SK-N-SH (cell line): ENCODE data around the gene TLCD2. TPM values are rescaled to one million over a fixed set of nuclear protein-coding genes. Genes with fewer than 3 reads are reported as not detected.

Experiments used
- CTCF ChIA-PET: fragments of 300-600, 350-600 bp; formaldehyde crosslinking; extraction: SDS; loops from one replicate; lab custom pipeline; 2021; lab: Yijun Ruan, JAX
- POLR2A ChIA-PET: fragments of 350-600 bp; sonication (Branson Sonifier 250); formaldehyde crosslinking; extraction: SDS; loops from one replicate; lab custom pipeline; 2020; ENCODE audit warnings: antibody characterized with exemption, inconsistent platforms; lab: Yijun Ruan, JAX
- DNase-seq: peaks from one replicate; pipeline ENCODE4 v3.0.0; 2012
- H2AFZ ChIP-seq: fragments of 200-600 bp; sonication (generic); 2 replicates; pipeline ENCODE4 v1.8.1; 2016; ENCODE audit warnings: antibody characterized with exemption, mild to moderate bottlenecking, low read depth
- H3F3A ChIP-seq: fragments of 200-600 bp; sonication (generic); replicated peaks from 2 replicates; pipeline ENCODE3; 2016; ENCODE audit warnings: antibody characterized with exemption, mild to moderate bottlenecking; ENCODE audit not compliant: insufficient read depth
- H3K27ac ChIP-seq, 2 experiments: fragments of 200-500 bp in 1 of 2; fragments of 200-600 bp in 1 of 2; sonication (Bioruptor generic) in 1 of 2; sonication (generic), shearing (Covaris generic) in 1 of 2; 2 replicates each; pipeline versions ENCODE4 v1.5.1 to v1.6.1; 2014 to 2016; ENCODE audit warnings: low read depth in 2 of 2, inconsistent platforms in 1 of 2, low read length in 1 of 2, mild to moderate bottlenecking in 1 of 2, mixed read lengths in 1 of 2
- H3K27me3 ChIP-seq: fragments of 200-600 bp; sonication (generic), shearing (Covaris generic); 2 replicates; pipeline ENCODE4 v1.6.1; 2016; ENCODE audit warnings: mixed run types; ENCODE audit not compliant: insufficient read depth
- H3K36me3 ChIP-seq, 2 experiments: fragments of 200-500 bp in 1 of 2; fragments of 200-600 bp in 1 of 2; sonication (Bioruptor generic) in 1 of 2; sonication (generic) in 1 of 2; replicated peaks in 1 of 2; 2 replicates each; pipeline versions ENCODE3 to v1.5.1; 2014 to 2016; ENCODE audit warnings: low read length in 1 of 2, mild to moderate bottlenecking in 1 of 2; ENCODE audit not compliant: insufficient read depth in 2 of 2, control insufficient read depth in 1 of 2
- H3K4me1 ChIP-seq, 2 experiments: fragments of 200-500 bp in 1 of 2; fragments of 200-600 bp in 1 of 2; sonication (Bioruptor generic) in 1 of 2; sonication (generic), shearing (Covaris generic) in 1 of 2; 2 replicates each; pipeline versions ENCODE4 v1.5.1 to v1.6.1; 2014 to 2016; ENCODE audit warnings: low read depth in 1 of 2, low read length in 1 of 2, mixed run types in 1 of 2; ENCODE audit not compliant: insufficient read depth in 2 of 2, control insufficient read depth in 1 of 2
- H3K4me2 ChIP-seq: fragments of 200-600 bp; sonication (generic), shearing (Covaris generic); 2 replicates; pipeline ENCODE4 v1.6.1; 2017; ENCODE audit warnings: mixed run types
- H3K4me3 ChIP-seq, 2 experiments: fragments of 200-500 bp in 1 of 2; fragments of 200-600 bp in 1 of 2; sonication (Bioruptor generic) in 1 of 2; sonication (generic), shearing (Covaris generic) in 1 of 2; 2 replicates each; pipeline versions ENCODE4 v1.5.1 to v1.8.1; 2014 to 2016; ENCODE audit warnings: low read depth in 2 of 2, inconsistent platforms in 1 of 2, low read length in 1 of 2, mild to moderate bottlenecking in 1 of 2, mixed read lengths in 1 of 2, moderate library complexity in 1 of 2
- H3K79me2 ChIP-seq: fragments of 200-600 bp; sonication (generic); 2 replicates; pipeline ENCODE4 v1.8.1; 2017; ENCODE audit warnings: mild to moderate bottlenecking; ENCODE audit not compliant: insufficient read depth
- H3K9ac ChIP-seq: fragments of 200-600 bp; sonication (generic); 2 replicates; pipeline ENCODE4 v1.6.1; 2017; ENCODE audit warnings: mixed run types
- H3K9me2 ChIP-seq: fragments of 200-600 bp; sonication (generic); 2 replicates; pipeline ENCODE4 v1.6.1; 2017; ENCODE audit warnings: mixed run types
- H3K9me3 ChIP-seq: fragments of 200-600 bp; sonication (generic); 2 replicates; pipeline ENCODE4 v1.6.1; 2017; ENCODE audit warnings: mixed run types, mild to moderate bottlenecking, moderate library complexity
- H4K20me1 ChIP-seq: fragments of 200-600 bp; sonication (generic); 2 replicates; pipeline ENCODE4 v1.6.1; 2017; ENCODE audit warnings: mild to moderate bottlenecking, mixed run types; ENCODE audit not compliant: insufficient read depth
- CHD2 ChIP-seq: fragments of 150-350 bp; IDR thresholded peaks from 2 replicates; pipeline ENCODE4 v1.6.1; 2018; ENCODE audit warnings: low read length; ENCODE audit not compliant: partially characterized antibody
- EP300 ChIP-seq, 2 experiments: IDR thresholded peaks; 2 replicates each; pipeline versions ENCODE4 v1.4.0 to v1.6.1; 2012; ENCODE audit warnings: borderline replicate concordance in 1 of 2, low read depth in 1 of 2, low read length in 1 of 2
- FOSL2 ChIP-seq: IDR thresholded peaks from 2 replicates; pipeline ENCODE4 v1.4.0; 2012; ENCODE audit warnings: low read depth, mild to moderate bottlenecking, moderate library complexity, borderline replicate concordance
- FOXJ3 ChIP-seq: sonication (generic); formaldehyde crosslinking; IDR thresholded peaks from 2 replicates; pipeline ENCODE4 v1.5.1; 2020; ENCODE audit warnings: mild to moderate bottlenecking, missing genetic modification reagents
- FOXM1 ChIP-seq: IDR thresholded peaks from 2 replicates; pipeline ENCODE4 v1.4.0; 2012; ENCODE audit warnings: low read depth, mild to moderate bottlenecking
- GABPA ChIP-seq: IDR thresholded peaks from 2 replicates; pipeline ENCODE4 v1.4.0; 2012; ENCODE audit warnings: low read depth, mild to moderate bottlenecking
- MEF2A ChIP-seq: IDR thresholded peaks from 2 replicates; pipeline ENCODE4 v1.4.0; 2012; ENCODE audit warnings: low read depth, borderline replicate concordance
- POLR2AphosphoS5 ChIP-seq: IDR thresholded peaks from 2 replicates; pipeline ENCODE4 v1.6.1; 2012; ENCODE audit warnings: low read depth, low read length
- REST ChIP-seq: IDR thresholded peaks from 2 replicates; pipeline ENCODE4 v1.6.1; 2012; ENCODE audit warnings: mild to moderate bottlenecking, low read depth, low read length, moderate library complexity
- SMC3 ChIP-seq: IDR thresholded peaks from 2 replicates; pipeline ENCODE4 v1.6.1; 2012; ENCODE audit warnings: low read depth, low read length, improper control_type of control experiment
- TCF12 ChIP-seq: IDR thresholded peaks from 2 replicates; pipeline ENCODE4 v1.4.0; 2012
- WGBS: methylation state at CpG from one replicate; pipeline ENCODE4 v1.1.6; 2017; ENCODE audit warnings: low lambda C conversion rate; 5-methylcytosine and 5-hydroxymethylcytosine counted together
- polyA plus RNA-seq, 3 experiments: library from polyadenylated mRNA; depleted of rRNA; stranded (reverse); fragments of >200 nt; gene quantifications; 2 replicates each; pipeline ENCODE4 v1.2.3, GENCODE V29; 2012
- TF ChIP-seq, protein P1 (sequence below): IDR thresholded peaks from 2 replicates; pipeline ENCODE4; 2012
- TF ChIP-seq, protein P2 (sequence below): IDR thresholded peaks from 2 replicates; pipeline ENCODE4 v1.4.0; 2012; ENCODE audit warnings: low read depth

Gene TLCD2
- polyA plus RNA-seq, 1 of the 3 experiments (the other 2 are of a cell fraction): 1.3 TPM

- Histone ChIP-seq H3K27ac (no peak overlapping the region), H3K9me2 (no peaks in the 10 kb centered on the region), H3F3A (no peaks in the 10 kb centered on the region), H3K9me3 (no peaks in the 10 kb centered on the region), H3K27me3 (no peaks in the 10 kb centered on the region), H2AFZ (no peak overlapping the region), H3K79me2 (peaks cover 4% of the 10 kb centered on the region; the same call in 1 of the 2 replicates), H3K4me3 (no peak overlapping the region), H3K36me3 (peaks cover 0 to 39% of the 10 kb centered on the region in 2 experiments), H3K4me1 (peaks cover 0 to 7% of the 10 kb centered on the region in 2 experiments; a peak in 2 of 4 replicates), H3K4me2 (no peak overlapping the region), H4K20me1 (no peaks in the 10 kb centered on the region), H3K9ac (no peak overlapping the region)
- no peak for TF ChIP-seq TCF12
- TF ChIP-seq REST: no peak
- no peak for TF ChIP-seq POLR2AphosphoS5
- no peak for TF ChIP-seq FOXM1
- no peak for TF ChIP-seq FOSL2
- no peak for TF ChIP-seq GABPA
- no peak for TF ChIP-seq SMC3
- TF ChIP-seq EP300 (IDR thresholded peaks at IDR 0.05; ENCODE audit: borderline replicate concordance in 1 of 2, low read depth in 1 of 2, low read length in 1 of 2): no peak
- TF ChIP-seq MEF2A: no peak
- TF ChIP-seq CHD2: no peak
- no peak for TF ChIP-seq FOXJ3 (CRISPR knock-in tag)
- TF ChIP-seq, protein P1, sequence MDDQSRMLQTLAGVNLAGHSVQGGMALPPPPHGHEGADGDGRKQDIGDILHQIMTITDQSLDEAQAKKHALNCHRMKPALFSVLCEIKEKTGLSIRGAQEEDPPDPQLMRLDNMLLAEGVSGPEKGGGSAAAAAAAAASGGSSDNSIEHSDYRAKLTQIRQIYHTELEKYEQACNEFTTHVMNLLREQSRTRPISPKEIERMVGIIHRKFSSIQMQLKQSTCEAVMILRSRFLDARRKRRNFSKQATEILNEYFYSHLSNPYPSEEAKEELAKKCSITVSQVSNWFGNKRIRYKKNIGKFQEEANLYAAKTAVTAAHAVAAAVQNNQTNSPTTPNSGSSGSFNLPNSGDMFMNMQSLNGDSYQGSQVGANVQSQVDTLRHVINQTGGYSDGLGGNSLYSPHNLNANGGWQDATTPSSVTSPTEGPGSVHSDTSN: no peak
- TF ChIP-seq, protein P2, sequence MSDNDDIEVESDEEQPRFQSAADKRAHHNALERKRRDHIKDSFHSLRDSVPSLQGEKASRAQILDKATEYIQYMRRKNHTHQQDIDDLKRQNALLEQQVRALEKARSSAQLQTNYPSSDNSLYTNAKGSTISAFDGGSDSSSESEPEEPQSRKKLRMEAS: no peak
- POLR2A ChIA-PET: no interaction called here
- no peak for DNase-seq
- WGBS: 88% methylated on average over 7 of the region's 15 CpGs
- CTCF ChIA-PET: interaction anchor here (1.0 to 2.2 kb wide), 3 partner anchors 9 to 43 kb away, joined by 3 to 7 read pairs (median 3); no protein-coding TSS in a partner anchor
Measured at GRCh38 chr17:1729966-1730325, 19.8 kb upstream of the TLCD2 start.
